ENCODE data around the gene LTB. TPM values are rescaled to one million over a fixed set of nuclear protein-coding genes. Genes with fewer than 3 reads are reported as not detected.

Gene LTB
- total and polyA plus RNA-seq, 9 of the 15 experiments (the other 6 are each of a cell fraction or from before 2014, with no cell fraction given) = 0.07 to 0.51 TPM; not detected in 7

DNA sequence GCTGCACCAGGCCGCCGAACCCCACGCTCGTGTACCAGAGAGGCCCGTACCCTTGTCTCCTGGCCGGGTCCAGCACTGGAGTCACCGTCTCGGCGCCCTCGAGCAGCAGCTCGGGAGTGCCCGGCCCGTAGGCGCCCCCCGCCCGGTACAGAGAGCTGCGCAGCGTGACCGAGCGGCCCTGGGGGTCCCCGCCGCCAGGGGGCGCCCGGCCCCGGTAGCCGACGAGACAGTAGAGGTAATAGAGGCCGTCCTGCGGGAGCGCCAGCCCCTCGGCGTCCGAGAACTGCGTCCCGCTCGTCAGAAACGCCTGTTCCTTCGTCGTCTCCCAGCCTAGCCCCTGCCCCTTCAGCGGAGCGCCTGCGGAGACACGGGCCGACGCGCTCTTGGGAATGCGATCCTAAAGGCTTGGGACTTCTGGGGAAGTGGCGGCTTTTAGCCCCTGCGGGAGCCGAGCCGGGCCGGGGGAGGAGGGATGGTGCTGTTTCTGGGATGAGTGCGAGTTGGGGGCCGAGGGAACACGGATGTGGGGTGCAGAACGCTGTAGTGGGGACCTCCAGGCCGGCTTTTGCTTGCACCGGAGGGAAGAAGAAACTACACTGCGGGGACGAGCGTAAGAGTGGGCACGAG lies 1.3 kb downstream of the LTB start (continued):
- TF ChIP-seq, protein P1, sequence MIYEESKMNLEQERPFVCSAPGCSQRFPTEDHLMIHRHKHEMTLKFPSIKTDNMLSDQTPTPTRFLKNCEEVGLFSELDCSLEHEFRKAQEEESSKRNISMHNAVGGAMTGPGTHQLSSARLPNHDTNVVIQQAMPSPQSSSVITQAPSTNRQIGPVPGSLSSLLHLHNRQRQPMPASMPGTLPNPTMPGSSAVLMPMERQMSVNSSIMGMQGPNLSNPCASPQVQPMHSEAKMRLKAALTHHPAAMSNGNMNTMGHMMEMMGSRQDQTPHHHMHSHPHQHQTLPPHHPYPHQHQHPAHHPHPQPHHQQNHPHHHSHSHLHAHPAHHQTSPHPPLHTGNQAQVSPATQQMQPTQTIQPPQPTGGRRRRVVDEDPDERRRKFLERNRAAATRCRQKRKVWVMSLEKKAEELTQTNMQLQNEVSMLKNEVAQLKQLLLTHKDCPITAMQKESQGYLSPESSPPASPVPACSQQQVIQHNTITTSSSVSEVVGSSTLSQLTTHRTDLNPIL (CRISPR knock-in tag; IDR thresholded peaks at IDR 0.05) = no peak
- TF ChIP-seq NR3C1 (CRISPR knock-in tag; IDR thresholded peaks at IDR 0.05) (0 out of 2 replicates have a peak, but pooled peaks have one; percentile 56), CLOCK (CRISPR knock-in tag; IDR thresholded peaks at IDR 0.05; ENCODE audit: borderline replicate concordance) (no peak), ZNF695 (CRISPR knock-in tag; IDR thresholded peaks at IDR 0.05) (no peak), HNRNPL (IDR thresholded peaks at IDR 0.05; ENCODE audit: low read depth, low read length) (0 out of 2 replicates have a peak, but pooled peaks have one; percentile 37), E2F4 (CRISPR knock-in tag; IDR thresholded peaks at IDR 0.05; ENCODE audit: low read depth) (peak; percentile 82), SPI1 (IDR thresholded peaks at IDR 0.05; ENCODE audit: borderline replicate concordance, low read depth, low read length) (no peak), TBP (optimal IDR thresholded peaks at IDR 0.05; ENCODE audit: low read depth, low read length) (peak; percentile 80), BHLHE40 (IDR thresholded peaks at IDR 0.05; ENCODE audit: low read length) (peak; percentile 74), MED1 (CRISPR knock-in tag; IDR thresholded peaks at IDR 0.05; ENCODE audit: borderline replicate concordance) (no peak), XRCC4 (IDR thresholded peaks at IDR 0.05; ENCODE audit: extremely low read depth, insufficient read depth, insufficient read length) (no peak), KLF6 (CRISPR knock-in tag; IDR thresholded peaks at IDR 0.05; ENCODE audit: borderline replicate concordance) (no peak), COPS2 (conservative IDR thresholded peaks at IDR 0.05) (no peak), THRA (IDR thresholded peaks at IDR 0.05) (no peak), SRSF7 (optimal IDR thresholded peaks at IDR 0.05; ENCODE audit: low read depth, low read length) (no peak), ZNF75A (CRISPR knock-in tag; IDR thresholded peaks at IDR 0.05) (no peak), XRCC5 (IDR thresholded peaks at IDR 0.05; ENCODE audit: low read depth, low read length) (peak; percentile 96), NFE2 (IDR thresholded peaks at IDR 0.05; ENCODE audit: low read depth) (no peak), CCNT2 (IDR thresholded peaks at IDR 0.05; ENCODE audit: borderline replicate concordance, extremely low read depth, insufficient read length, low read depth, low read length) (peak; percentile 82)
- TF ChIP-seq, protein P2, sequence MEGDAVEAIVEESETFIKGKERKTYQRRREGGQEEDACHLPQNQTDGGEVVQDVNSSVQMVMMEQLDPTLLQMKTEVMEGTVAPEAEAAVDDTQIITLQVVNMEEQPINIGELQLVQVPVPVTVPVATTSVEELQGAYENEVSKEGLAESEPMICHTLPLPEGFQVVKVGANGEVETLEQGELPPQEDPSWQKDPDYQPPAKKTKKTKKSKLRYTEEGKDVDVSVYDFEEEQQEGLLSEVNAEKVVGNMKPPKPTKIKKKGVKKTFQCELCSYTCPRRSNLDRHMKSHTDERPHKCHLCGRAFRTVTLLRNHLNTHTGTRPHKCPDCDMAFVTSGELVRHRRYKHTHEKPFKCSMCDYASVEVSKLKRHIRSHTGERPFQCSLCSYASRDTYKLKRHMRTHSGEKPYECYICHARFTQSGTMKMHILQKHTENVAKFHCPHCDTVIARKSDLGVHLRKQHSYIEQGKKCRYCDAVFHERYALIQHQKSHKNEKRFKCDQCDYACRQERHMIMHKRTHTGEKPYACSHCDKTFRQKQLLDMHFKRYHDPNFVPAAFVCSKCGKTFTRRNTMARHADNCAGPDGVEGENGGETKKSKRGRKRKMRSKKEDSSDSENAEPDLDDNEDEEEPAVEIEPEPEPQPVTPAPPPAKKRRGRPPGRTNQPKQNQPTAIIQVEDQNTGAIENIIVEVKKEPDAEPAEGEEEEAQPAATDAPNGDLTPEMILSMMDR (IDR thresholded peaks at IDR 0.05 in 2 of 3, conservative IDR thresholded peaks at IDR 0.05 in 1 of 3; ENCODE audit: insufficient read depth in 2 of 3, low read depth in 1 of 3, low read length in 3 of 3) = peak; percentile 98 to 99 (median 98)

Measured in K562 (cell line).